NT2/D1 (cell line): ENCODE results near the gene GAREM2.

Experiments used
- DNase-seq: peaks from one replicate; pipeline ENCODE4 v3.0.0-alpha.2; 2011; ENCODE audit warnings: low read depth, low spot score
- H3K27me3 ChIP-seq: 2 replicates; pipeline ENCODE4 v1.6.0; 2011; ENCODE audit warnings: mild to moderate bottlenecking; ENCODE audit not compliant: insufficient read length, insufficient read depth
- H3K36me3 ChIP-seq: 2 replicates; pipeline ENCODE4 v1.6.1; 2011; ENCODE audit warnings: mild to moderate bottlenecking, low read length, mixed read lengths; ENCODE audit not compliant: insufficient read depth, insufficient read length
- H3K4me1 ChIP-seq: 2 replicates; pipeline ENCODE4 v1.5.1; 2011; ENCODE audit not compliant: insufficient read depth, insufficient read length
- H3K4me3 ChIP-seq: 2 replicates; pipeline ENCODE4 v1.5.1; 2011; ENCODE audit warnings: low read depth; ENCODE audit not compliant: insufficient read length
- H3K9ac ChIP-seq: 2 replicates; pipeline ENCODE4 v1.6.0; 2011; ENCODE audit warnings: low read depth; ENCODE audit not compliant: insufficient read length
- H3K9me3 ChIP-seq: 2 replicates; pipeline ENCODE4 v1.5.1; 2011; ENCODE audit warnings: mild to moderate bottlenecking, low read length; ENCODE audit not compliant: insufficient read depth
- SUZ12 ChIP-seq: IDR thresholded peaks from 2 replicates; pipeline ENCODE4 v1.6.1; 2011; ENCODE audit not compliant: insufficient read length, insufficient read depth; ENCODE audit errors: extremely low read depth
- YY1 ChIP-seq: IDR thresholded peaks from 2 replicates; pipeline ENCODE4 v1.6.1; 2011; ENCODE audit not compliant: insufficient read length, insufficient read depth
- ZNF274 ChIP-seq: IDR thresholded peaks from 2 replicates; pipeline ENCODE4 v1.6.1; 2011; ENCODE audit warnings: mild to moderate bottlenecking, low read depth, low read length

GAREM2 gene

GRCh38 chr2:26197516-26197915 is 24.6 kb downstream of the GAREM2 start:
- Histone ChIP-seq H3K36me3 (peaks cover 82% of the 10 kb centered on the region), H3K9ac (no peak overlapping the region), H3K4me3 (no peak overlapping the region), H3K9me3 (no peaks in the 10 kb centered on the region), H3K27me3 (no peaks in the 10 kb centered on the region), H3K4me1 (no peaks in the 10 kb centered on the region)
- no peak for DNase-seq
- TF ChIP-seq ZNF274 (no peak), SUZ12 (no peak), YY1 (no peak)

DNA sequence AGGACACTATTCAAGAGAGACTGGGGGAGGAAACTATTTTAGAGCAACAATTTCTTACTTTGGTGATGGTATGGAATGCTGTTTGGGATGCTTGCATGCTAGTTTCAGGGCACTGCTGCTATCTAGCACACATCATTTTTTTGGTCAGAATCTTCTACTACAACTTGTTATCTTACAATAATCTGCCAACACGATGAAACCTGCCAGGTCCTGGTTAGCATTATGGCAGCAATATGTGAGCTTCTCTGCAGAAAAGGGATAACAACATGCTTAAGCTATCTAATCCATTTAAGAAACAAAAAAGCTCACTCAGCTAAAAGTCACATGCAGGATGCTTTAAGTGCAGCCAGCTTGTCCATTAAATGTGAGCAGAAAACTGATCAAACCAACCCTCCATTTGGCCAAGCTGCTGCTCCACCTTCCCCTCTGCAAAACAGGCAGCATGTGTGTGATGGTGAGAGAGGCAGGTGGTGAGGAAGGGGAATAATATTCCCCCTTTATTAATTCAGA is 30.1 kb downstream of the GAREM2 start:
- H3K36me3 ChIP-seq = peaks cover 59% of the 10 kb centered on the region

DNA sequence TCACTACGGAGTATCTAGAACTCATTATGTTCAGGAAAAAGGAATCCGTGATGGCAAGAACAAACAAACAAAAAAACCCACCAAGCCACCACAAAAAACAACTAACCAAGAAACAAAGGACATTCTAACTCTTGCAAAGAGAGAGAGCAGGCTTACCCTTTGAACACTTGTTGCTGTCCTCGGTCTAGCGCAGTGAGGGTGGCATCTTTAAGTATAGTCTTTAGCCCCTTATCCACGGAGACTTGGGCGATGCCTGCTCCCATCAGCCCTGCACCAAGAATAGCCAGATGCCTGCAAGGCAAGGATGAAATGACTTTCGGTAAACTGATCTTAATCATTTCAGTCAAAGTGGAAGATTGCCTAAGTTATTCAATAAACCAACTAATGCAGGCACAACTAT is 31.0 kb downstream of the GAREM2 start:
- no peak for DNase-seq
- TF ChIP-seq SUZ12 (no peak), ZNF274 (no peak), YY1 (no peak)
- peaks cover 59% of the 10 kb centered on the region for H3K36me3 ChIP-seq
- H3K9ac ChIP-seq = no peak overlapping the region
- no peak overlapping the region for H3K4me3 ChIP-seq
- no peaks in the 10 kb centered on the region for H3K27me3 ChIP-seq
- H3K9me3 ChIP-seq = no peaks in the 10 kb centered on the region
- no peaks in the 10 kb centered on the region for H3K4me1 ChIP-seq

More for the DNA sequence above, 30.1 kb downstream of the GAREM2 start:
- H3K4me3 ChIP-seq = no peak overlapping the region
- H3K9ac ChIP-seq = no peak overlapping the region
- no peaks in the 10 kb centered on the region for H3K27me3 ChIP-seq
- H3K4me1 ChIP-seq = no peaks in the 10 kb centered on the region
- H3K9me3 ChIP-seq = no peaks in the 10 kb centered on the region
- no peak for DNase-seq
- TF ChIP-seq ZNF274 (no peak), YY1 (no peak), SUZ12 (no peak)

DNA sequence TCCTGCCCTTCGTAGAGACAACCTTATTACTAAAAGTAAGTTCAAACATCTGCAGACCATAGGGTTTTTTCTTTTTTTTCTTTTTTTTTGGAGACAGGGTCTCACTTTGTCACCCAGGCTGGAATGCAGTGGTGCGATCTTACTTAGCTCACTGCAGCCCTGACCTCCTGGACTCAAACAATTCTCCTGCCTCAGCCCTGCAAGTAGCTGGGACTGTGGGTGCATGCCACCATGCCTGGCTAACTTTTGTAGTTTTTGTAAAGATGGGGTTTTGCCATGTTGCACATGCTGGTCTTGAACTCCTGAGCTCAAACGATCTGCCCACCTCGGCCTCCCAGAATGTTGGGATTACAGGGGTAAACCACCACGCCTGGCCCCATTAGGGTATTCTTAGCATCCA is 39.1 kb downstream of the GAREM2 start:
- H3K4me3 ChIP-seq = no peak overlapping the region
- no peak for DNase-seq
- no peaks in the 10 kb centered on the region for H3K27me3 ChIP-seq
- peaks cover 68% of the 10 kb centered on the region for H3K36me3 ChIP-seq
- no peak overlapping the region for H3K9ac ChIP-seq
- H3K4me1 ChIP-seq = no peaks in the 10 kb centered on the region
- TF ChIP-seq YY1 (no peak), SUZ12 (no peak), ZNF274 (no peak)
- no peaks in the 10 kb centered on the region for H3K9me3 ChIP-seq

- Histone ChIP-seq H3K36me3 (peaks cover 51% of the 10 kb centered on the region), H3K4me3 (no peak overlapping the region), H3K27me3 (no peaks in the 10 kb centered on the region), H3K9ac (no peak overlapping the region), H3K9me3 (no peaks in the 10 kb centered on the region), H3K4me1 (no peaks in the 10 kb centered on the region)
- no peak for DNase-seq
- no peak for TF ChIP-seq YY1
- no peak for TF ChIP-seq SUZ12
- TF ChIP-seq ZNF274 = no peak
Observed at GRCh38 chr2:26214759-26215158, 41.9 kb downstream of the GAREM2 start.

DNA sequence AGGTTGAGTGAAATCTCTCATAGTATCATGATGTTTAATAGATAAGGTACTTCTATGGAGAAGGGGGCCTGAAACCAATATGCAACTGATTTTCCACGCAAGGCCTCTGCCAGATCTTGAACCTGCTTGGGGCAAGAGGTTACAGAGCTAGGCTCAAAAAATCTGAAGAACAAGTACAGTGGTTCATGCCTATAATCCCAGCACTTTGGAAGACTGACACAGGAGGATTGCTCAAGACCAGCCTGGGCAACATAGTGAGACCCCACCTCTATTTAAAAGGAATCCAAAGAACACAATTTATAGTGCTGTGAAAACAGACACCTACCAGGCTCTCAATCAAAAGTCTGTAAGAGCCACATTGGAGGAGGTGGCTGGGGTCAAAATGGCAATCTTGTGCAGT is 42.9 kb downstream of the GAREM2 start:
- no peak overlapping the region for H3K4me3 ChIP-seq
- DNase-seq = no peak
- H3K9me3 ChIP-seq = no peaks in the 10 kb centered on the region
- H3K27me3 ChIP-seq = no peaks in the 10 kb centered on the region
- TF ChIP-seq YY1 = no peak
- TF ChIP-seq ZNF274 = no peak
- TF ChIP-seq SUZ12 = no peak
- no peak overlapping the region for H3K9ac ChIP-seq
- peaks cover 41% of the 10 kb centered on the region for H3K36me3 ChIP-seq
- no peaks in the 10 kb centered on the region for H3K4me1 ChIP-seq

- H3K9me3 ChIP-seq = no peaks in the 10 kb centered on the region
- no peaks in the 10 kb centered on the region for H3K4me1 ChIP-seq
- DNase-seq = no peak
- H3K4me3 ChIP-seq = no peak overlapping the region
- no peaks in the 10 kb centered on the region for H3K27me3 ChIP-seq
- no peak overlapping the region for H3K9ac ChIP-seq
- H3K36me3 ChIP-seq = peaks cover 33% of the 10 kb centered on the region
- TF ChIP-seq SUZ12 (no peak), ZNF274 (no peak), YY1 (no peak)
Observed at GRCh38 chr2:26216587-26216986, 43.7 kb downstream of the GAREM2 start.
